ACC112 (cell line): ENCODE data around the gene TRMT2A.
"Not testable (repeated sequence)": the region's sequence is repeated elsewhere in the genome, so short reads cannot be mapped to it uniquely, and the experiment has no call there.

Experiments
- H2AFZ ChIP-seq: fragments of 200-600 bp; sonication (generic); one replicate; pipeline ENCODE4 v1.6.0; 2017; ENCODE audit warnings: antibody characterized with exemption, low read length; ENCODE audit not compliant: unreplicated experiment
- H3K27ac ChIP-seq: fragments of 200-600 bp; sonication (generic); 2 replicates; pipeline ENCODE4 v1.5.1; 2014; ENCODE audit warnings: low read depth, mild to moderate bottlenecking, antibody characterized with exemption, low read length, moderate library complexity
- H3K27me3 ChIP-seq: fragments of 200-600 bp; sonication (generic); 2 replicates; pipeline ENCODE4 v1.6.1; 2014; ENCODE audit warnings: mild to moderate bottlenecking, antibody characterized with exemption, low read length, moderate library complexity, mixed read lengths; ENCODE audit not compliant: insufficient read depth
- H3K36me3 ChIP-seq: fragments of 200-600 bp; sonication (generic); 2 replicates; pipeline ENCODE4 v1.6.1; 2016; ENCODE audit warnings: mild to moderate bottlenecking, antibody characterized with exemption, low read length, moderate library complexity, mixed read lengths; ENCODE audit not compliant: insufficient read depth
- H3K4me1 ChIP-seq: fragments of 200-600 bp; sonication (generic); one replicate; pipeline ENCODE4 v1.6.1; 2016; ENCODE audit warnings: low read length, mixed read lengths; ENCODE audit not compliant: insufficient read depth, unreplicated experiment, control insufficient read depth
- H3K4me3 ChIP-seq: fragments of 200-600 bp; sonication (generic); 2 replicates; pipeline ENCODE4 v1.5.1; 2014; ENCODE audit warnings: mild to moderate bottlenecking, low read depth, low read length
- H3K79me2 ChIP-seq: fragments of 200-600 bp; sonication (generic); one replicate; pipeline ENCODE4 v1.6.0; 2016; ENCODE audit warnings: low read length; ENCODE audit not compliant: control insufficient read depth, unreplicated experiment, insufficient read depth

TRMT2A gene, protein sequence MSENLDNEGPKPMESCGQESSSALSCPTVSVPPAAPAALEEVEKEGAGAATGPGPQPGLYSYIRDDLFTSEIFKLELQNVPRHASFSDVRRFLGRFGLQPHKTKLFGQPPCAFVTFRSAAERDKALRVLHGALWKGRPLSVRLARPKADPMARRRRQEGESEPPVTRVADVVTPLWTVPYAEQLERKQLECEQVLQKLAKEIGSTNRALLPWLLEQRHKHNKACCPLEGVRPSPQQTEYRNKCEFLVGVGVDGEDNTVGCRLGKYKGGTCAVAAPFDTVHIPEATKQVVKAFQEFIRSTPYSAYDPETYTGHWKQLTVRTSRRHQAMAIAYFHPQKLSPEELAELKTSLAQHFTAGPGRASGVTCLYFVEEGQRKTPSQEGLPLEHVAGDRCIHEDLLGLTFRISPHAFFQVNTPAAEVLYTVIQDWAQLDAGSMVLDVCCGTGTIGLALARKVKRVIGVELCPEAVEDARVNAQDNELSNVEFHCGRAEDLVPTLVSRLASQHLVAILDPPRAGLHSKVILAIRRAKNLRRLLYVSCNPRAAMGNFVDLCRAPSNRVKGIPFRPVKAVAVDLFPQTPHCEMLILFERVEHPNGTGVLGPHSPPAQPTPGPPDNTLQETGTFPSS

DNA sequence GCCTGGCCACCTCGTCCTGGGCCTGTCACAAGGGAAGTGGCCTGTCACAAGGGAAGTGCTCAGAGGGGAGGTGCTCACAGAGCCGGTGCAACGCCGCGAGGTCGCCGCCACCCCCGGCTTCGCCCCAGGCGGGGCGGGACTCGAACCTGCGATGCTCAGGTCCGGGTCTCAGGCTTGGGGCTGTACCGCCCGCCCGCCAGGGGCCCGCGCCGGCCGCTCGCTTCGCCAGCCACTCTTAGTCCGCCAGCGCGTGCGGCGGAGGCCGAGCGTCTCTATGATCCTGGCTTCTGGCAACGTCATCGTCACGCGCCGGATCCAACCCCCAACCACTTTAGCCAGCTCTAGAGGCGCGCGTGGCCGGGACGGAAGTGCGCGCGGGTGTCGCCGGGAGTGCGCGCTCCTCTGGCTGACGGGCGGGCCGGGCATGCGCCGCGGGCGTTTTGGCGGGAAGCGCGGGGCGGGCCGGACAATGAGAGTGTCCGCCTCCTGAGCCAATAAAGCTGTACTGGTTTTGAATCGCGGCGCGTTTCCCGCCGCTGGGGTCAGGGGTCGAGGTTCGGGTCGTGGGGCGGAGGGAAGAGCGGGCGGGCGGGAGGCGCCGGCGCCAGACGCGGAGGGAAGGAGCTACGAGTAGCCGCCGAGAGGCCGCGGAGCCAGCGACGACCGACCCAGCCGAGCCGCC lies at the start of gene TRMT2A:
Gene TRMT2A (minus strand): TSS at position 276 of the 682 bp plus-strand sequence. CDS start 320 bp downstream, outside the sequence.
- Histone ChIP-seq H3K4me3 (peak within 1 kb of the TSS; percentile 98), H3K27me3 (no peaks in the 10 kb centered on the region), H2AFZ (peak within 1 kb of the TSS; percentile 51), H3K4me1 (peaks cover 15% of the 10 kb centered on the region), H3K27ac (peak within 1 kb of the TSS; percentile 61), H3K36me3 (peaks cover 4% of the 10 kb centered on the region; the same call in 1 of the 2 replicates), H3K79me2 (peaks cover 60% of the 10 kb centered on the region)

DNA sequence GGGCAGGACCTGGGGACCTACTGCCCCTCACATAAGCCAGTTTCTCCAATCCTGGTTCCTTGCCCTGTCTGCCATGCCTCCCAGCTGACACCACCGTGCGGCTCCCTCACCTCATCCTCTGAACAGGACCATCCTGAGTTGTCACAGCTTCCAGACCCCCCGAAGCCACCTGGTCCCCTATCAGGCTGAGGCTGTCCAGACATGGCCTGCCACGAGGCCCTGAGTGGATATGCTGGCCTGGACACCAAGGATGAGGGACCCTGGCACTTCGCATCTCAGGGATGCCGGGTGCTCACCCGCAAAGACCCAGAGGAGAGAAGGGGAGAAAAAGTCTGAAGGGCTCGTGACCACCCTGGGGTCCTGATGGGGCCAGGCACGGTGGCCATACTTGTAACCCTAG lies 49.7 kb upstream of the TRMT2A start:
- no peaks in the 10 kb centered on the region for H3K79me2 ChIP-seq
- no peak overlapping the region for H3K27ac ChIP-seq
- no peak overlapping the region for H2AFZ ChIP-seq
- no peaks in the 10 kb centered on the region for H3K4me1 ChIP-seq
- H3K27me3 ChIP-seq = no peaks in the 10 kb centered on the region
- H3K36me3 ChIP-seq = no peaks in the 10 kb centered on the region
- H3K4me3 ChIP-seq = no peak overlapping the region

DNA sequence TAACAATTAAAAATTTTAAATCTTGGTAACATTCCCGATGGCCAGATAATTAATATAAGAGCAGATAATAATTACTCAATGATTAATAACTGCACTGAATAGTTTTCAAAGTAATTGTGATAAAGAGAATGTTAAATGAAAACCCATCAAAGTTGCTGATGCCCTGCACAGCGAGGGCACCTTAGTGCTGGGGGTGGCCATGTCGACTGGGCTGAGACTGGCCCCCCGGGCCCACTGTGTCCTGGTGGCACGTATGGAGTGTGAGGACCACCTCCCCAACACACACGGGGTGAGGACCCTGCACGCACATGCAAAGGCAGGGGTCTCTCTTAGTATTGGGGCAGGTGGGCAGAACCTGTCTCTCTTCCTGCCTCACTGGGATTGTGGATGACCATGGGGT lies 48.9 kb upstream of the TRMT2A start:
- Histone ChIP-seq H3K36me3 (no peaks in the 10 kb centered on the region), H3K4me3 (no peak overlapping the region), H3K4me1 (no peaks in the 10 kb centered on the region), H3K79me2 (no peaks in the 10 kb centered on the region), H3K27ac (no peak overlapping the region), H3K27me3 (no peaks in the 10 kb centered on the region), H2AFZ (no peak overlapping the region)

DNA sequence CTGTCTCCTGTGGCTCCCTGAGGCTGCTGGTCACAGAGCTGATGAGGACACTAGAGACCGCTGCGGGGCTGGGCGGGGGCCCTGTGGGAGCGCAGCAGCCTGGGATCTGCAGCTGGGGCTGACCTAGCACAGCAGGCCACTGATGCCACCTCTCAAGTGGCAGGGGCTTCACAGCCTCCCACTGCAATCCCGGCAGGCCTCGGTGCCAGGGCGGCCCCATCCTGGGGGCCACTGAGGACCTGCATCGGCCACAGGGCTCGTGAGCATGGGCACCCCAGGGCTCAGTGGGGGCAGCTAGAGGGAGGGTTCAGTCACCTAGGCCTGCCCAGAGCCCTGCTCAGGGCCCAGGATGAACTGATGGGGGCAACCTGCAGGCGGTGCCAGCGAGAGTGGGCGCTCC lies 48.4 kb upstream of the TRMT2A start:
- Histone ChIP-seq H3K4me3 (no peak overlapping the region), H3K27me3 (no peaks in the 10 kb centered on the region), H3K27ac (no peak overlapping the region), H3K4me1 (no peaks in the 10 kb centered on the region), H2AFZ (no peak overlapping the region), H3K36me3 (no peaks in the 10 kb centered on the region), H3K79me2 (no peaks in the 10 kb centered on the region)

DNA sequence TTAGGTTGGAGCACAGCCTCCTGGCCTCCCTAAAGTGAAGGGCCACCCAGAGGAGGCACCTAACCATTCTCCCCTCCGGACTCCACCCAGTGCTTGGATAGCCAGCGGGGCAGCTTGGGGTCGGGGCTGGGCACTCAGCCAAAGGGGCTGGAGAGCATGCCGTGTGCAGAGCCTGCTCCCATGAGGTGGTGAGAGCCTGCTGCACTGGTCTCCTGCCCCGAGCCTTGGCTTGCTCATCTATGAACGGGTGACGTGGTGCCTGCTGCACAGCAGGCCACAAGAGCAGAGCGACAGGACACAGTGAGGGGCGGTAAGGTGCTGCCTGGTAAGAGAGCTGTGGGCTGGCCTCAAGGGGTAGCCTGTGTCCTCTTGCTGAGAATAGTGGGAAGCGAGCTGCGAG lies 47.8 kb upstream of the TRMT2A start:
- Histone ChIP-seq H3K4me1 (no peaks in the 10 kb centered on the region), H3K27ac (no peak overlapping the region), H3K4me3 (no peak overlapping the region), H2AFZ (no peak overlapping the region), H3K27me3 (no peaks in the 10 kb centered on the region), H3K36me3 (no peaks in the 10 kb centered on the region), H3K79me2 (no peaks in the 10 kb centered on the region)

DNA sequence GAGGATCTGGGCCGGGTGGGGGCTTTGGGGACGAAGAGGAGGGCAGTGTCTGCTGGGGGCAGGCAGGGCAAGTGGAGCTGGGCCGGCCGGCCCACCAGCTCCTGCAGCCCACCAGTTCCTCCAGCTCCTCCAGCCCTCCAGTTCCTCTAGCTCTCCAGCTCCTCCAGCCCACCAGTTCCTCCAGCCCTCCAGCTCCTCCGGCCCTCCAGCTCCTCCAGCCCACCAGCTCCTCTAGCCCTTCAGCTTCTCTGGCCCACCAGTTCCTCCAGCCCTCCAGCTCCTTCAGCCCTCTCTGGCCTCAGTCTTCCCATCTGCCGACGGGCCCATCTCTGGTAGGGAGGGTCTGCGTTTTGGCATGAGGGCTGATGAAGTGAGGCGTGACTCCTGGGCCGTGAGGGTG lies 43.0 kb upstream of the TRMT2A start:
- no peaks in the 10 kb centered on the region for H3K4me1 ChIP-seq
- H3K79me2 ChIP-seq = no peaks in the 10 kb centered on the region
- H3K27ac ChIP-seq = no peak overlapping the region
- no peaks in the 10 kb centered on the region for H3K36me3 ChIP-seq
- H3K4me3 ChIP-seq = no peak overlapping the region
- H3K27me3 ChIP-seq = no peaks in the 10 kb centered on the region
- no peak overlapping the region for H2AFZ ChIP-seq

DNA sequence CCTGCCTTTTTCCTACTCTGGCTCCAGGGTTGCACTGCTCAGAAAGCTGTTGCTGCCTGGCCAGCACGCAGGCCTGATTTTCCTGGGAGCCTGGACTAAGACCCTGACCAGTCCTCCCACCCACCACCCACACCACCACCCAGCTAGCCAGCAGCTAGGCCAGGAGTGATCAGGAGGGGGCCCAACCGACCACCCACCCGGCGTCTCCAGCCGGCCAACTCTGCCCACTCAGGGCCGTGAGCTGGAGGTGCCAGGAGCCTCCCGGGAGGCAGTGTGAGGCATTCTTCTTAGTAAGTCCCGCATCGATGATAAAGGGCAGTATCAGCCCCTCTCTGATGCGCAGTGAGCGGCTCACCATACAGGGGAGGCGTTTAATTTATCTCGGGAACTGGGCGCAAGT lies 42.5 kb upstream of the TRMT2A start:
- not testable (repeated sequence) for H3K36me3 ChIP-seq, H3K27me3 ChIP-seq, H2AFZ ChIP-seq, H3K4me1 ChIP-seq, H3K79me2 ChIP-seq, H3K4me3 ChIP-seq, H3K27ac ChIP-seq

DNA sequence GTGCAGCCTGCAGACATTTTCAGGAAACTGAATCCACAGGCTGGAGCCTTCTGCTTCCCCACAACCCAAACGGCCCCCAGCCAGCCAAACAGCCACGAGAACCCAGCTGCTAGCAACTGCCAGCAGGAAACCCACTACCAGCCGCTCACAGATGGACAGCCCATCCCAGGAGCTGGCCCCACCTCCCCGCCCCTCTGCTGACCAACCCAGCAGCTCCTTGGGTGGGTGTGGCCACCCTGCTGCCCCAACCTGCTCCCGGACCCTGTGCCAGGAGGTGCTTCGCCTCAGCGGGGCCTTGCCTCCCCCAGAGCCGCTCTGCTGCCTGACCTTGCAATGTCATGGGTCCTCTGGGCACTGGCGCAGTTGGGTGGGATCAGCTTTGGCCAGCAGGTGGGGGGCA lies 42.0 kb upstream of the TRMT2A start:
- Histone ChIP-seq H3K36me3 (no peaks in the 10 kb centered on the region), H3K4me1 (no peaks in the 10 kb centered on the region), H3K27ac (no peak overlapping the region), H3K4me3 (no peak overlapping the region), H2AFZ (no peak overlapping the region), H3K27me3 (no peaks in the 10 kb centered on the region), H3K79me2 (no peaks in the 10 kb centered on the region)

DNA sequence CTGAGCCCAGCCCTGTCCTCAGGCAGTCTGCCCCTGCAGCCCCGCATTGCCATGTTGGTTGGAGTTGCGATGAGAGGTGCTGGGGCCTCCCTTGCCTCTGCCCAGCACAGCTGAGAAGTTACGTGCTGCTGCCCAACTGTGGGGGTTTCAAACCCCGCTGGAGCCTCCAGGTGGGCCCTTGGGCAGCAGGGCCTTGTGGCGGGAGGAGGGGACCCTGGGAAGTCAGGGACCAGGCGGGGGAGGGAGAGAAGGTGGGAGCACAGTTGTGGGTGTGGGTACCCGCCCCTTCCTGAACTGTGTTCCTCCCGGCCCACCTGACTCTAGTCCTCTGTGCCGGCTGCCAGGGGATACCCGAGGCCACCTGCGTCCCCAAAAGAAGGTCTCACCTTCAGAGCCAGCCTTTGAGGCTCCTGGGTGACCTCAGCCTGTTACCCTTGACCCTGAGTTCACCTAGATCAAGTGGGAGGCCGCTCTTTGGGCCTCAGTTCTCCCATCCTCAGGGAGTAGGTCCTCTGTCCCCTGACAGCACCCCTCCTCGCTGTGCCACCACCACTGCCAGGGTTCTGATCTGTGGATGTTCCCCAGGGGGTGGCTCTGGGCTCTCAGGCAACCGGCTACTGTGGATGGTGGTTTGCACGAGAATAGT lies 41.5 kb upstream of the TRMT2A start:
- no peak overlapping the region for H2AFZ ChIP-seq
- H3K4me3 ChIP-seq = no peak overlapping the region
- no peak overlapping the region for H3K27ac ChIP-seq
- H3K27me3 ChIP-seq = no peaks in the 10 kb centered on the region
- no peaks in the 10 kb centered on the region for H3K4me1 ChIP-seq
- no peaks in the 10 kb centered on the region for H3K79me2 ChIP-seq
- H3K36me3 ChIP-seq = no peaks in the 10 kb centered on the region

DNA sequence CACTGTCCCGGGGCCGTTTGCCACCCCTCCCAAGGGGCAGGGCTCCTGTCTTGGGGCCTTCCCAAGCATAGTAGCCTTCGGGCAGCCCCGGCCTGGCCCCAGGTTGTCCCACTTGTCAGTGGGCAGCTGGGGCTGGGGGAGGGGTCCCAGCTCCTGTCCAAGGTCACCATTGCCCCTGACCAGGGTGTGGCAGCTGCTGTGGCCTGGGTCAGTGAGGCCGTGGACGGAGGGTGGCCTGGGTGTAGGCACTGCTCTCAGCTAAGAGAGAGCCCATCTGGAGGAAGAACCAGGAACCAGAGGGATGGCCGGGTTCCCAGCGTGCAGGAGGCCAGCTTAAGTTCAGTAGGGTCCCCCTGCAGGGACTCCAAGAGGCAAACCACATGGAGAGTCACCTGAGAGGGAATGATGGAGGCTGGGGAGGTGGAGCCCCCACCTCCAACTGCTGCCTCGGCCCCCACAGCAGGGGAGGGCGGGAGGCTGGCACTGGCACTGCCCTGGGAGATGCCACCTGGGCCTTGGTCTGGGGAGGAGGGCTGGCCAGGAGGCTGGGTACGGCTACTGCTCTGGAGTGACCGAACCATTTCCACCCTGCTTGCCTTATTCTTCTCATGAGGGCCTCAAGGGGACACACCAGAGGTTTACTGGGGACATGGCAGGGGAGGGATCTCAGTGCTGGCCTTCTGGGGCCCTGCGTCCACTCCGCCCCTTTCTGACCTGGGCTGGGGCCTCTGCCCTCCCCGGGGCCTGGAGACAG lies 40.6 kb upstream of the TRMT2A start:
- Histone ChIP-seq H2AFZ (no peak overlapping the region), H3K36me3 (no peaks in the 10 kb centered on the region), H3K27ac (no peak overlapping the region), H3K4me1 (no peaks in the 10 kb centered on the region), H3K4me3 (no peak overlapping the region), H3K27me3 (no peaks in the 10 kb centered on the region), H3K79me2 (no peaks in the 10 kb centered on the region)
